ENCODE measurements around the gene SLC39A8.

DNA sequence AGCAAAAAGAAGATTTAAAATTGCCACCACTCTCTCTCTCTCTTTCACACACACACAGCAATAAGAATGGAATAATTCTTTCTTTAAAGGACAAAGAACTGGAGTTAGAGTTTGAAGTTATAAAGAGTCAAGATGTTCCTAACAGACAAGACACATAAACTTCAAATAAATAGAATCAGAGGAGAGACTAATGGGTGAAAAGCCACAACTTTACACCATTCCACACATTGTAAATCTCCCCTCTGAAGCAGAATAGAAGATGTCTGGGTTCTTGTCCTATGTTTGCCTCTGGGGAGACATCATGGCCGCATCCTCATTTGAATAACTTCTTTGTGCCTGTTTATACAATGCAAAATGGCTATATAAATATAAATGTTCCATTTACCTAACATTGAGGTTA, 39.6 kb downstream of the SLC39A8 start:
- TF ChIP-seq, protein P1, sequence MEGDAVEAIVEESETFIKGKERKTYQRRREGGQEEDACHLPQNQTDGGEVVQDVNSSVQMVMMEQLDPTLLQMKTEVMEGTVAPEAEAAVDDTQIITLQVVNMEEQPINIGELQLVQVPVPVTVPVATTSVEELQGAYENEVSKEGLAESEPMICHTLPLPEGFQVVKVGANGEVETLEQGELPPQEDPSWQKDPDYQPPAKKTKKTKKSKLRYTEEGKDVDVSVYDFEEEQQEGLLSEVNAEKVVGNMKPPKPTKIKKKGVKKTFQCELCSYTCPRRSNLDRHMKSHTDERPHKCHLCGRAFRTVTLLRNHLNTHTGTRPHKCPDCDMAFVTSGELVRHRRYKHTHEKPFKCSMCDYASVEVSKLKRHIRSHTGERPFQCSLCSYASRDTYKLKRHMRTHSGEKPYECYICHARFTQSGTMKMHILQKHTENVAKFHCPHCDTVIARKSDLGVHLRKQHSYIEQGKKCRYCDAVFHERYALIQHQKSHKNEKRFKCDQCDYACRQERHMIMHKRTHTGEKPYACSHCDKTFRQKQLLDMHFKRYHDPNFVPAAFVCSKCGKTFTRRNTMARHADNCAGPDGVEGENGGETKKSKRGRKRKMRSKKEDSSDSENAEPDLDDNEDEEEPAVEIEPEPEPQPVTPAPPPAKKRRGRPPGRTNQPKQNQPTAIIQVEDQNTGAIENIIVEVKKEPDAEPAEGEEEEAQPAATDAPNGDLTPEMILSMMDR (IDR thresholded peaks at IDR 0.05): no peak
- no peak for TF ChIP-seq POLR2A (IDR thresholded peaks at IDR 0.05)
- TF ChIP-seq POLR2AphosphoS5 (IDR thresholded peaks at IDR 0.05): no peak

Measured in prostate gland (tissue), 2 donors.